ENCODE data around the gene TTLL10.

- TF ChIP-seq ZNF274 (IDR thresholded peaks at IDR 0.05; ENCODE audit: low read depth, low read length) (no peak), YY1 (IDR thresholded peaks at IDR 0.05; ENCODE audit: insufficient read depth, insufficient read length) (no peak), SUZ12 (IDR thresholded peaks at IDR 0.05; ENCODE audit: extremely low read depth, insufficient read depth, insufficient read length) (no peak)
These were observed 68.0 kb downstream of the TTLL10 start for GRCh38 chr1:1241588-1242219.

All from NT2/D1 (cell line).